ENCODE results near the gene LAMC3.

- no peak for TF ChIP-seq CTCF (IDR thresholded peaks at IDR 0.05)
- no peak for TF ChIP-seq EZH2 (IDR thresholded peaks at IDR 0.05)
Measured at GRCh38 chr9:131028221-131028884, 19.4 kb downstream of the LAMC3 start.

All from neural progenitor cell (in vitro differentiated cells).